KMS-11 (cell line): ENCODE data around the gene SPATA31A1.
"Not testable (repeated sequence)": the region's sequence is repeated elsewhere in the genome, so short reads cannot be mapped to it uniquely, and the experiment has no call there.

Experiments used
- H2AFZ ChIP-seq: fragments of 200-600 bp; sonication (generic); 2 replicates; pipeline ENCODE4 v1.6.1; 2016; ENCODE audit warnings: antibody characterized with exemption, mixed run types, low read depth
- H3K27ac ChIP-seq: fragments of 200-600 bp; sonication (generic); 2 replicates; pipeline ENCODE4 v1.6.1; 2016; ENCODE audit warnings: mild to moderate bottlenecking, mixed run types
- H3K27me3 ChIP-seq: fragments of 200-600 bp; sonication (generic); 2 replicates; pipeline ENCODE4 v1.6.1; 2017; ENCODE audit warnings: mild to moderate bottlenecking, low read depth, mixed run types, moderate library complexity; ENCODE audit not compliant: insufficient read depth
- H3K36me3 ChIP-seq: fragments of 200-600 bp; sonication (generic); 2 replicates; pipeline ENCODE4 v1.6.1; 2017; ENCODE audit warnings: mild to moderate bottlenecking, mixed run types; ENCODE audit not compliant: insufficient read depth
- H3K4me1 ChIP-seq: fragments of 200-600 bp; sonication (generic); 2 replicates; pipeline ENCODE4 v1.6.1; 2016; ENCODE audit warnings: mild to moderate bottlenecking, low read depth, mixed run types; ENCODE audit not compliant: poor library complexity, severe bottlenecking
- H3K4me2 ChIP-seq: fragments of 200-600 bp; sonication (generic); 2 replicates; pipeline ENCODE4 v1.7.0; 2016; ENCODE audit warnings: mild to moderate bottlenecking, mixed run types
- H3K4me3 ChIP-seq: fragments of 200-600 bp; sonication (generic); IDR thresholded peaks from 2 replicates; pipeline ENCODE4 v1.6.1; 2017; ENCODE audit warnings: low read depth, low read length, mixed read lengths; ENCODE audit not compliant: insufficient read depth
- H3K79me2 ChIP-seq: fragments of 200-600 bp; sonication (generic); 2 replicates; pipeline ENCODE4 v1.6.1; 2016; ENCODE audit warnings: low read depth, mixed run types; ENCODE audit not compliant: insufficient read depth
- H3K9ac ChIP-seq: fragments of 200-600 bp; sonication (generic); 2 replicates; pipeline ENCODE4 v1.6.1; 2016; ENCODE audit warnings: mild to moderate bottlenecking, mixed run types
- H4K20me1 ChIP-seq: fragments of 200-600 bp; sonication (generic); 2 replicates; pipeline ENCODE4 v1.6.1; 2016; ENCODE audit warnings: mild to moderate bottlenecking, mixed run types; ENCODE audit not compliant: insufficient read depth

SPATA31A1 gene

GRCh38 chr9:39355369-39355768 lies at the start of gene SPATA31A1:
Gene SPATA31A1 (plus strand): TSS chr9:39355669. CDS start chr9:39355731, 62 bp downstream.
- not testable (repeated sequence) for H3K4me3 ChIP-seq, H4K20me1 ChIP-seq, H3K4me1 ChIP-seq, H2AFZ ChIP-seq, H3K36me3 ChIP-seq, H3K79me2 ChIP-seq, H3K9ac ChIP-seq, H3K27me3 ChIP-seq, H3K27ac ChIP-seq, H3K4me2 ChIP-seq

GRCh38 chr9:39407261-39408204 lies 52.1 kb downstream of the SPATA31A1 start:
- H4K20me1 ChIP-seq, H3K4me2 ChIP-seq, H2AFZ ChIP-seq, H3K79me2 ChIP-seq, H3K4me1 ChIP-seq, H3K4me3 ChIP-seq, H3K9ac ChIP-seq, H3K27ac ChIP-seq, H3K36me3 ChIP-seq, H3K27me3 ChIP-seq: not testable (repeated sequence)

- H4K20me1 ChIP-seq, H3K9ac ChIP-seq, H3K4me2 ChIP-seq, H3K27me3 ChIP-seq, H3K79me2 ChIP-seq, H3K36me3 ChIP-seq, H3K4me1 ChIP-seq, H3K4me3 ChIP-seq, H3K27ac ChIP-seq, H2AFZ ChIP-seq: not testable (repeated sequence)
Observed at GRCh38 chr9:39411254-39411940, 55.9 kb downstream of the SPATA31A1 start.
